Measurements from ENCODE around the gene CSF3R. TPM values are rescaled to one million over a fixed set of nuclear protein-coding genes. Genes with fewer than 3 reads are reported as not detected.

The CSF3R gene
- total and polyA plus RNA-seq, 2 experiments from 2014 or later: not detected

- TF ChIP-seq ZNF462 (CRISPR knock-in tag; IDR thresholded peaks at IDR 0.05) (no peak), ZNF331 (CRISPR knock-in tag; IDR thresholded peaks at IDR 0.05; ENCODE audit: low read depth) (no peak)
Measured at GRCh38 chr1:36503733-36504132, 21.0 kb upstream of the CSF3R start (continued).

DNA sequence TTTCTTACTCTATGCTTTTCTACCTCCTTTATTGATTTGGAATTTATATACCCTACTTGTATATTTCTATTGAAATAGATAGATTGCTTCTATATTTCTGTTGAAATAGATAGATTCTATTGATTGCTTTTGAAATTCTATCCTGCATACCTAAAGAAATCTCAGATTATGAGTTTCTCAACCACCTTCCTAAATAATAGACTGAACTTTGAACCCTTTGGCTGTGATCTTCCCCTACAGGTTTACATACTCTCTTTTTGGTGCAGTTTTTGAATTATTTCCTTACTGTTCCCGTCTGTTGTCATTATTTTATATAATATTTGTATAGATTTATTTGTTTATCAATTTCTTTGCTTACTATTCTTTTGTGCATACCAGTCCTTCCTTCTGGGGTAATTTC is 20.4 kb upstream of the CSF3R start:
- Histone ChIP-seq H3K27ac (ENCODE audit: low read depth) (no peak overlapping the region), H2AFZ (no peak overlapping the region), H3K79me2 (replicated peaks; ENCODE audit: insufficient read depth) (no peaks in the 10 kb centered on the region), H3K4me3 (no peak overlapping the region), H3K9me2 (ENCODE audit: insufficient read depth) (no peaks in the 10 kb centered on the region), H3K4me1 (ENCODE audit: insufficient read depth) (no peaks in the 10 kb centered on the region), H3K4me2 (no peak overlapping the region), H4K20me1 (replicated peaks; ENCODE audit: insufficient read depth) (no peaks in the 10 kb centered on the region), H3K36me3 (ENCODE audit: insufficient read depth) (no peaks in the 10 kb centered on the region), H3F3A (replicated peaks; ENCODE audit: low read depth) (no peaks in the 10 kb centered on the region), H3K27me3 (ENCODE audit: insufficient read depth) (peaks cover 2% of the 10 kb centered on the region; the same call in 1 of the 2 replicates)
- Mint-ChIP-seq H3K4me1 (peaks cover 2% of the 10 kb centered on the region; the same call in 2 of the 3 replicates), H3K9me3 (no peaks in the 10 kb centered on the region), H3K27ac (no peak overlapping the region), H3K36me3 (ENCODE audit: low read depth) (no peaks in the 10 kb centered on the region), H3K27me3 (ENCODE audit: insufficient read depth, low read depth, poor library complexity) (peaks cover 4% of the 10 kb centered on the region), H3K4me3 (no peak overlapping the region)
- no peak for ATAC-seq
- no peak for DNase-seq (ENCODE audit: low spot score)
- TF ChIP-seq EZH2phosphoT487 (IDR thresholded peaks at IDR 0.05; ENCODE audit: unreplicated experiment) (no peak), STAT1 (IDR thresholded peaks at IDR 0.05; ENCODE audit: unreplicated experiment) (no peak), JUNB (IDR thresholded peaks at IDR 0.05; ENCODE audit: unreplicated experiment) (no peak), POLR2AphosphoS5 (IDR thresholded peaks at IDR 0.05; ENCODE audit: low read depth) (no peak), CTCF (conservative IDR thresholded peaks at IDR 0.05; ENCODE audit: low read depth in 2 of 2) (no peak), NANOG (IDR thresholded peaks at IDR 0.05; ENCODE audit: borderline replicate concordance) (no peak), ZNF462 (CRISPR knock-in tag; IDR thresholded peaks at IDR 0.05) (no peak), ZNF114 (CRISPR knock-in tag; IDR thresholded peaks at IDR 0.05) (no peak)
